Upper lobe of left lung (tissue), 6 donors: ENCODE results near the gene PRCD. TPM values are rescaled to one million over a fixed set of nuclear protein-coding genes. Genes with fewer than 3 reads are reported as not detected.

ENCODE experiments used
- ATAC-seq, 2 donors: fragments of 200-7000 bp; cut with Tn5 transposase; one replicate each; pipeline ENCODE4 v1.9.1; 2022; ENCODE audit warnings: mild to moderate bottlenecking in 2 of 2, moderate library complexity in 2 of 2; ENCODE audit not compliant: low FRiP score in 2 of 2
- DNase-seq, 2 donors: peaks; one replicate each; pipeline ENCODE4 v3.0.0-alpha.2; 2019 to 2020
- H3K27ac ChIP-seq, 4 donors: fragments of 200-600 bp; sonication (generic); one replicate each; pipeline ENCODE4 v1.5.1; 2016 to 2019
- H3K27me3 ChIP-seq, 4 donors: fragments of 200-600 bp; sonication (generic); one replicate each; pipeline ENCODE4 v1.5.1; 2017 to 2019
- H3K36me3 ChIP-seq, 4 donors: fragments of 200-600 bp; sonication (generic); one replicate each; pipeline ENCODE4 v1.5.1; 2016 to 2019
- H3K4me1 ChIP-seq, 4 donors: fragments of 200-600 bp; sonication (generic); one replicate each; pipeline ENCODE4 v1.5.1; 2018 to 2019
- H3K4me3 ChIP-seq, 4 donors: fragments of 200-600 bp; sonication (generic); one replicate each; pipeline ENCODE4 v1.5.1; 2017 to 2019; ENCODE audit warnings: mild to moderate bottlenecking in 2 of 4, moderate library complexity in 1 of 4
- H3K9me3 ChIP-seq, 4 donors: fragments of 200-600 bp; sonication (generic); one replicate each; pipeline ENCODE4 v1.5.1; 2018 to 2019
- CTCF ChIP-seq, 6 experiments: fragments of 450-650 bp in 4 of 6; fragments of 200-600 bp in 2 of 6; sonication (generic) in 2 of 6; IDR thresholded peaks; one replicate each; pipeline ENCODE4 v1.5.1; 2016 to 2019; ENCODE audit warnings: antibody characterized with exemption in 6 of 6
- EP300 ChIP-seq, 4 donors: sonication (generic); formaldehyde crosslinking; IDR thresholded peaks; one replicate each; pipeline ENCODE4 v1.5.1; 2017; ENCODE audit warnings: antibody characterized with exemption in 4 of 4, control low read depth in 2 of 4
- POLR2A ChIP-seq, 4 donors: fragments of 450-650 bp; IDR thresholded peaks; one replicate each; pipeline ENCODE4 v1.5.1; 2016 to 2017; ENCODE audit warnings: antibody characterized with exemption in 4 of 4, mild to moderate bottlenecking in 2 of 4
- POLR2AphosphoS5 ChIP-seq, 2 donors: sonication (generic); formaldehyde crosslinking; IDR thresholded peaks; one replicate each; pipeline ENCODE4 v1.5.1; 2017; ENCODE audit warnings: antibody characterized with exemption in 2 of 2
- WGBS, 2 donors: methylation state at CpG; one replicate each; pipeline ENCODE4 v1.1.5; 2017 to 2018; 5-methylcytosine and 5-hydroxymethylcytosine counted together
- total RNA-seq, 6 donors: library from RNA; depleted of rRNA in 4 of 6; stranded (reverse); fragments of >200 nt in 4 of 6; gene quantifications; one replicate each; pipeline versions ENCODE4 v1.1.0 to v1.2.1, GENCODE V29; 2016 to 2021
- donor health status: DM: no; HTN: no; CAD: no; lungs with moderate emphysema.
- donor health status: DM: no; HTN: yes; CAD: no; lungs with severe emphysema.

Gene PRCD
- total RNA-seq, 6 donors from 2014 or later, result 3.0 to 13.9 (median 7.2) TPM; not detected in 1

- TF ChIP-seq POLR2AphosphoS5 (IDR thresholded peaks at IDR 0.05), result peak; percentile 74 to 82
- peak in 5 of 6 experiments; percentile 29 to 77 (median 46) for TF ChIP-seq CTCF (IDR thresholded peaks at IDR 0.05)
- TF ChIP-seq EP300 (IDR thresholded peaks at IDR 0.05), result peak; percentile 15 to 93 (median 68)
- peak in 1 of 4 donors; percentile 56 for TF ChIP-seq POLR2A (IDR thresholded peaks at IDR 0.05)
- peak; percentile 78 to 84 for DNase-seq
- H3K4me1 ChIP-seq, result peaks cover 67 to 75% (median 69%) of the 10 kb centered on the region in 4 donors
- peak overlapping the region; percentile 85 to 93 (median 90) for H3K27ac ChIP-seq
- no peaks in the 10 kb centered on the region for H3K27me3 ChIP-seq
- H3K4me3 ChIP-seq, result peak overlapping the region in 3 of 4 donors; percentile 10 to 27 (median 19)
- ATAC-seq, result peak; percentile 53 to 60
- WGBS, 2 donors, result 24 to 30% methylated on average over 13 to 16 of the region's 26 CpGs
- H3K9me3 ChIP-seq, result no peaks in the 10 kb centered on the region
- H3K36me3 ChIP-seq, result no peaks in the 10 kb centered on the region
These were observed 12.3 kb upstream of the PRCD start for GRCh38 chr17:76527430-76528111.

- ATAC-seq (no peak), DNase-seq (peak in 1 of 2 donors; percentile 82)
- 65 to 76% methylated on average over 13 to 15 of the region's 15 CpGs for WGBS, 2 donors
- Histone ChIP-seq H3K9me3 (no peaks in the 10 kb centered on the region), H3K27me3 (no peaks in the 10 kb centered on the region), H3K4me1 (peaks cover 64 to 72% (median 65%) of the 10 kb centered on the region in 4 donors), H3K36me3 (no peaks in the 10 kb centered on the region), H3K27ac (peak overlapping the region; percentile 85 to 93 (median 90)), H3K4me3 (peak overlapping the region in 3 of 4 donors; percentile 10 to 27 (median 19))
- TF ChIP-seq POLR2A (IDR thresholded peaks at IDR 0.05) (no peak), CTCF (IDR thresholded peaks at IDR 0.05) (no peak), POLR2AphosphoS5 (IDR thresholded peaks at IDR 0.05) (no peak), EP300 (IDR thresholded peaks at IDR 0.05) (no peak)
These were observed 11.7 kb upstream of the PRCD start for GRCh38 chr17:76528156-76528527.

- Histone ChIP-seq H3K4me3 (peak overlapping the region in 3 of 4 donors; percentile 10 to 27 (median 19)), H3K27ac (peak overlapping the region; percentile 85 to 93 (median 90)), H3K4me1 (peaks cover 59 to 66% (median 61%) of the 10 kb centered on the region in 4 donors), H3K27me3 (no peaks in the 10 kb centered on the region), H3K36me3 (no peaks in the 10 kb centered on the region), H3K9me3 (no peaks in the 10 kb centered on the region)
- no peak for TF ChIP-seq POLR2A (IDR thresholded peaks at IDR 0.05)
- TF ChIP-seq EP300 (IDR thresholded peaks at IDR 0.05), result no peak
- no peak for TF ChIP-seq CTCF (IDR thresholded peaks at IDR 0.05)
- TF ChIP-seq POLR2AphosphoS5 (IDR thresholded peaks at IDR 0.05), result no peak
- ATAC-seq (peak in 1 of 2 donors; percentile 48), DNase-seq (no peak)
- WGBS, 2 donors, result 46 to 53% methylated on average over 28 to 31 of the region's 31 CpGs
These were observed 11.2 kb upstream of the PRCD start for GRCh38 chr17:76528528-76529223.

- Histone ChIP-seq H3K27me3 (no peaks in the 10 kb centered on the region), H3K27ac (peak overlapping the region; percentile 85 to 93 (median 90)), H3K36me3 (no peaks in the 10 kb centered on the region), H3K9me3 (no peaks in the 10 kb centered on the region), H3K4me1 (peaks cover 57 to 63% (median 58%) of the 10 kb centered on the region in 4 donors), H3K4me3 (no peak overlapping the region)
- WGBS, 2 donors, result 35% methylated on average over 12 to 20 of the region's 20 CpGs
- TF ChIP-seq POLR2A (IDR thresholded peaks at IDR 0.05) (peak in 1 of 4 donors; percentile 32), CTCF (IDR thresholded peaks at IDR 0.05) (peak in 1 of 6 experiments; percentile 13), POLR2AphosphoS5 (IDR thresholded peaks at IDR 0.05) (peak; percentile 80 to 81), EP300 (IDR thresholded peaks at IDR 0.05) (peak in 1 of 4 donors; percentile 33)
- DNase-seq (peak; percentile 75 to 89), ATAC-seq (peak; percentile 81 to 88)
These were observed 10.4 kb upstream of the PRCD start for GRCh38 chr17:76529224-76530094.
